DMS153 treated with DMSO at 0.1 percent for 48 hours (cell line): ENCODE results near the gene LARP4B.

ENCODE experiments used
- DNase-seq: peaks from one replicate; lab custom pipeline; 2025; ENCODE audit not compliant: unreplicated experiment; lab: John Stamatoyannopoulos, UW

Gene LARP4B

GRCh38 chr10:789831-790701 is 141.4 kb downstream of the LARP4B start:
- no peak for DNase-seq

DNA sequence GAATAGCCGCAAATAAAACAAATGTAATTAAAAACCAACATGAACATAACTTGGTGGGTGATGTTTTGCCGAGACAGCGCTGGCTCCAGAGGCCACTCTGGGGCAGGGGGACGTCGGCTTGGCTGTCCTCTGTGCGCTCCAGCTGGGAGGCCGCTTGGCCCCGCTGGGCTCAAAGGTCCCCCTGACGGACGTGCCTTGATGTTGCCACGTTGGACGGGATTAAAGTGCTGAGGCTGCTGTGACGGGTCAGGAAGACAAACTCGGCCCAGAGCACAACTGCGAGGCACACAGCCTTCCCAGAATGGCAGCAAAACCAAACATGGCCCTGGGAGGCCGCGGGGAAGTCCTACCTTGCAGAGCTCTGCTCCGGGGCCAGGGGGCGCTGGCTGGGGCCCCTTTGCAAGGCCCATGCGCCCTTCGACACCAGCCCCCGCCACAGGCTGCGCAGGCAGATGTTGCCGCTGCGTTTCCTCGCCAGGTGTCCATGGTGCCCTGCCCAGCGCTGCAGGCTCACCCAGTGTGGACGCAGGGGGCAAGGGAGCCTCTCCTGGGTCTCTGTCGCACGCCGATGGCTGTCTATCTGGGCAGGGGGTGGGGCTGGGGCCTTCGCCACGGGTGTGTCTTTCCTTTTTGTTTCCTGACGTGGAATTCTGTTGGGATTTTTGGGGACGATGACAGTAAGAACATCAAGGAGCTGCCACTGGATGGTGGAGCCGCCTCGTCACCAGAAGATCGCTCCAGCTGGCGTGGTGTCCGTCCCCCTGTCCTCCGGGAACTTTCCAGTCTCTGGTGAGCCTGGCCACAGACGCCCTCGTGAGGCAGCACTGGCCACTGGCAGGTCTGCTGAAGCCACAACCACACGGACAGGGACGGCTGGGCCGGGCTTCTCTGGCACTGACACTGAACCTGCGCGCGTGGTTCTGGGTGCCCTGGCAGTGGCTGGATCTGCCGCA is 142.4 kb downstream of the LARP4B start:
- peak; percentile 9 for DNase-seq

DNA sequence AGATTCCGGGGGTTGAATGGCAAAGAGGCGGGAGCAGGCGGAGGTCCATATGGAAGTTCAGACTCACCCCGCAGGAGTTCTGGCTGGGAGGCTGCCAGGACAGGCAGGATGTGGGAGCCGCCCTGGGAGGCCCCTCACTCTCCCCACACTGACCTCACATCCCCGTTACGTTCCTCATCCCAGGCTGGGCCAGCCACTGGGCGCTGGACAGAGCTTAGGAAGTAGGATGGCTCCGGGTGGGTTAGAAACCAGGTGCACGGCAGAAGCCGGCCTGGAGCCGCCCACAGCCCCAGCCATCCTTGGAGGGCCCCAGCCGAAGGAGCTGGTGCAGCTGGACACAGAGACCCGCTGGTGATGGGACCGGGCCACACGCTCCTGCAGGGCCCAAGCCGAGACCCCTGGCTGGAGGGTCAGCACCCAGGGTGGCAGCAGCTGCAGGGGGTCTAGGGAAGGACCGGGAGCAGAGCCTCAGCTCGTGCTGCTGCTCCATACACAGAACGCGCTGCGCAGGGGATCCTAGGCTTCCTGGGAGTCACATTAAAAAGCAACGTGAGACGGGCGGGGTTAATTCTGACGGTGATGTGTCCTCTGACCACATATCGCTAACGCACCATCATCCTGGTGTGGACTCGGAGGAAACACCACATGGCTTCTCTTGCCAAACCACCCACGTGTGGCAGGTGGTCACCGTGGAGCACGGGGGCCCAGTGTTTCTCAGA is 143.4 kb downstream of the LARP4B start:
- DNase-seq: no peak

DNA sequence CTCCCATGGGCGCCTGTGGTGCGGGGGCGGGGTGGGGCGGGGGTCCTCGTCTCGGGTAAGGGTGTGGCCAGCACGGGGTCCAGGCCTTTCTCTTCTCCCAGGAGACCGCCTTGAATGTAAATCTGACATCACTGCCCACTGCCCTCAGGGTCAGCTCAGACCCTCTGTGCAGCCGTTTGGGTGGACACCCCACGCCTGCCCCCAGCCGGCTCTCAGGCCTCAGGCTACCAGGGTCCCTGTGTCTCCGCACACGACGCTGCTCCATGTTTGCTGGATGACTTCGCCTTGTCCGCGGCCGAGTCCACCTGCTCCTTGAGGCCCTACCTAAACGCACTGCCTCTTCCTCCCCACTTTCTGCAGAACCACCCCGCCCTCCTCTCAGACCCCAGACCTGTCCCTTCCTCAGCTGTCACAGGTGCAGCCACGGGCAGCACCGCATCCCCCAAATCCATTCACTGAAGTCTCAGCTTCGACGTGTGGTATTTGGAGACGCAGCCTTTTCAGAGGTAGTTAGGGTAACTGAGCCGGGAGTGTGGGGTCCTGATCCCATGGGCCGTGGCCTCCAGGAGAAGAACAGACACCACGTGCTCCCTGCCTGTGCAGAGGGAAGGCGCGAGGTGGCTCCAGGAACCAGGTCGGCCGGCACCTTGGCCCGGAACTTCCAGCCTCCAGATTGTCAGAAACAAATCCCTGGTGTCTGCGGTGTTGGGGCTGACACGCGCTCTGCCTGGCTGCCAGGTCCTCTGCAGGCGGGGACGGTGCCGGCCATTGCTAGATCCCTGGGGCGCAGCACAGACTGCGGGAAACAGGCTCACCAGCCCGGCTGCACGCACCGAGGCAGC is 144.7 kb downstream of the LARP4B start:
- no peak for DNase-seq

DNA sequence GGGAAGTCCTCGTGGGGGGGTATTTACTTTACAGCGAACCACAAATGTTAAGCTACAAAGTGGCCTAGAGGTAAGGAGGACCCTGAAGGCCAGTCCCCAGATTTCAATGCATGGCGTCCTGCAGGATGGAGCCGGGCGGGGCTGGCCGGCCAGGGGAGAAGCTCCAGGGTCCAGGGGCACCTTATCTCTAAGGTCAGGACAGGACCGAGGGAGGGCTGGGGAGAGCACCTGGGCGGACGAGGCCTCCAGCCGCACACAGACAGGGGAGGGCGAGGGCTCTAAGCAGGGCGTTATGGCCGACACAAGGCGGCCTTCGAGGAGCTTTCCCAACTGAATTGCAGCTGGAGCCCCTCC is 145.7 kb downstream of the LARP4B start:
- no peak for DNase-seq

GRCh38 chr10:785089-785860 is 146.2 kb downstream of the LARP4B start:
- DNase-seq: no peak

DNA sequence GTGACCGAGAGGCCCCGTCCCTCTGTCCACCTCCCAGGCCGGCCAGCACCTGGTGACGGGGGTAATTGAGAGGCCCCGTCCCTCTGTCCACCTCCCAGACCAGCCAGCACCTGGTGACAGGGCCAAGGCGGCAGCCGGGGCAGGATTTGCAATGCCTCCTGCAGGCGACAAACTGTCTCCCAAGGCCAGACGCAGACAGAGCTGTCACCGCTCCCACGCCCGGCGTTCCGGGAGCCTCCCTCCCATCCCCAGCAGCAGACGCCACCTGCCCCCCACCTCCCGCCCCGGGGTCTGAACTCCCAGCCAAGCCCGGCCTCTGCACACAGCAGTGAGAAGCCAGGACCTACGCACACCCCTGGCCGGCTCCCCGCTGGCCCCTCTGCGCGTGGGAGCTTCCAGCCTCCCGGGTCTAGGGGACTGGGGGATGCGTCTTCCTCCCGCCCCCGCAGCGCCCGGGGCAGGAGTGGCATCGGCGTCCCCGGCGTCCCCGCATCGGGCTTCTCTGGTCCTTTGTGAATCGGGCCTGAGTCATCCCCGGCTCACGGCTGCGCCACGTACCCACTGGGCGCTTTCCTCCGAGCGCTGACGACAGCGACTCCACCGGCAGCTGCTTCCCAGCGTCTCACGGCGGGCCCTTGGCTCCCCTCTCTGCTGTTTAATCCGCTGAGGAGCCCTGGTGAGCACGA is 147.0 kb downstream of the LARP4B start:
- peak; percentile 1 for DNase-seq

GRCh38 chr10:782751-783648 is 148.5 kb downstream of the LARP4B start:
- no peak for DNase-seq

DNA sequence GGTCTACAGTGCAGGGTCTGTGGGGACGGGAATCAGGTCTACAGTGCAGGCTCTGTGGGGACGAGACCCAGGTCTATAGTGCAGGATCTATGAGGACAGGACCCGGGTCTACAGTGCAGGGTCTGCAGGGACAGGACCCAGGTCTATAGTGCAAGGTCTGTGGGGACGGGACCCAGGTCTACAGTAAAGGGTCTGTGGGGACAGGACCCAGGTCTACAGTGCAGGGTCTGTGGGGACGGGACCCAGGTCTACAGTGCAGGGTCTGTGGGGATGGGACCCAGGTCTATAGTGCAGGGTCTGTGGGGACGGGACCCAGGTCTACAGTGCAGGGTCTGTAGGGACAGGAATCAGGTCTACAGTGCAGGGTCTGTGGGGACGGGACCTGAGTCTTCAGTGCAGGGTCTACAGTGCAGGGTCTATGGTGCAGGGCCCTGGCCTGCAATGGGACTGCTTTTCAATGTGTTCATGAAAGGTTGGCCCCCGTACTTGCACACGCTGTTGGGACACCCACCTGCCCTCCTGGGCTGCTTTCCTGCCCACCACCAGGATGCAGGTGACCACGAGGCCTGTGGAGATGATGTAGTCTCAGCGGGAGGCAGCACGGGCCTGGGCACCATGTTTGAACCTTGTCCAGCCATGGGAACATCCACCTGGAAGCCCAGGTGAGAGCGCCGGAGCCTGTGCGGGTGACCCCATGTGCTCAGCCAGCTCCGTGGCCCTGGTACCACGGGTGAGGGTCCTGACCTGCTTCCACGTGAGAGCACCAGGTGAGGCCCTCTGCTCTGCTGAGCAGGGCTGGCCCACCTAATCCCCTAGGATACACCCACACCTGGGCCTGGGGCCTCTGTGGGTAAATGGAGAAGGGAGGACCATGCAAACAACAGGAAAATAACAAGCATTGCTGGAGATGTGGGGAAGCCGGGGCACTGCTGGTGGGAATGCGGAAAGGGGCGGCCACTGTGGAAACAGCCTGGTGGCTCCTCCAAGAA is 150.7 kb downstream of the LARP4B start:
- DNase-seq: no peak

GRCh38 chr10:778626-779330 is 152.7 kb downstream of the LARP4B start:
- no peak for DNase-seq

DNA sequence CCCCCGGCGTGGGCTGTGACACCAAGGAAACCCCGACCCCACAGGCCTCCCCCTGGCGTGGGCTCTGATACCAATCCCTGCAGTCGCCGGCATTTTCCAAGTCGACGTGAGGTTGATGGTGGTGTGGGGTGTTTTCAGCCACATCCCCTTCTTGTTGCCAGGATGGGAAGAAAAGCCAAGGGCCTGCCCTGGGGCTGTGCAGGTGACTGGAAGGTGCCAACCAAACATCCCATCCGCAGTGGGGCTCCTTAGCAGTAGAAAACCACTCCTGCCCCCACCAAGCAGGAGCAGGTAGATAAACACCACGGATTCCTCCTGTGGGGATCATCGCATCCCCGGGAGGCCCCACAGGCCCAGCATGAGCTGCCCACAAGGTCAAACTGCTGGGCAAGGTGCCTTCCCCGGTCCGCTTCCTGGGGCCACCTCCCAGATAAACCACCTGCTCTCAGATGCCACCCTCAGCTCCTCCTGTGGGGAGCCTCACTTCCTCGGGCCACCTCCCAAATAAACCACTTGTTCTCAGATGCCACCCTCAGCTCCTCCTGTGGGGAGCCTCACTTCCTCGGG is 153.5 kb downstream of the LARP4B start:
- DNase-seq: no peak

- no peak for DNase-seq
Observed at GRCh38 chr10:776772-777171, 154.7 kb downstream of the LARP4B start.

DNA sequence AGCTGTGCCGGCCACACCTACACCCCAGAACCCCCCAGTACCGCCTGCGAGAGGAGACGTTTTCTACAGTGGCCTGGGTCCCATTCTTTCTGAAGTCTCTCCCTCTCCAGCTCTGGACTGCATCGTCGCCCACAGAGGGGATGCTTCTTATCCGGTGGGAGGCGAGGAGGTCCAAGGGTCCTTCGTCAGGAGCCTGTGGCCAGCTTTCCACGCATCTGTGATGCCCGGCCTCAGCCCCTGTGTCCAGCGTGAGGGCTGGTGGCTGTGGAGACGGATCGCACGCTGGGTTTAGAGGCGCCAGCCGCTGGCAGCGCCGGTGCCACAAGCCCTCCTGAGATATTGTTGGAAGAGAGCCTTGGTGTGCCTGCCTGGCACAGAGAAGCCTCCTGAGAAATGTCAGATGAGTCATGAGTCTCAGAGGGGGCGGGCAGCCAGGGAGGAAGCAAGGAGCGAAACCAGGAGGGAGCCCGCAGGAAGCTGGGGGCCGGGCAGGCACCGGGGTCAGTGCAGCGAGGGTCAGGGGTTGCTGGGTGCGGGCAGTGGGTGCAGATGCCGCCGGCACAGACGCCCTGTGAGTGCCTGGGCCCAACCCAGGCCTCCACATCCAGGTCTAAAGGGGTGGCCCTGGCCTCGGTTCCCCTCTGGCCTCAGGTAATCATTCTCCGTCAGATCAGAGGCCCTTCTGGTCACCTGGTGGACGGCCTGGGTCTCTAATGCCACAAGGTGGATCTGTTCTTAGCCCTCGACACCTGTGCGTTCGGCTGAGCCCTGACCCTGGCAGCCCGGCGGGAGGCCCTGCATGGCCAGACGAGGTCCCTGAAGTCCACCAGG is 156.0 kb downstream of the LARP4B start:
- no peak for DNase-seq

DNA sequence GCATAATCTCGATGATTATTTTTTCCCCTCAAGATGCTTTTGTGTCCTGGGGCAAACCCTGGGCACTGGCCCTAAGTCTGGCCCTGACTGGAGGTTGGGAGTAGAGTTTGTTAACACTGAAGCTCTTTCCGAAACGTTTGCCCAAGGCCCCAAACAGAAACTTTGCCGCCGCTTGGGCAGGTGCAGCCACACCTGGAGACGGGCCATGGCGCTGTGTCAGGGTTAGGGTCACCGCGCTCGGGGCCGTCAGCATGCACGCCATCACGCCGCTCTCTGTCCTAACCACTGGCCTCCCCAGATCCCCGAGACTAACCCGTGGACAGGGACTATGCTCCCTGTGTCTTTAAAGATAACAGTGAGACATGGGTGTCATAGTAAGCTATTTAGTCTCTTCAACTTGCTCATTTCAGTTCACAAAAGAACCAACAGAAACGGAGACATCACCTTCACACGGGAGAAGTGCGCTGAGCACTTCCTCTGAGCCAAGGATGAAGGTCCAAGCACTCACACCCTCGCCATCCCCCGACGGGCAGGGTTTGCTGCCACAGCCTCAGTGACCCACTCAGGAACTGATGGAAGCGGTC is 156.8 kb downstream of the LARP4B start:
- no peak for DNase-seq

DNA sequence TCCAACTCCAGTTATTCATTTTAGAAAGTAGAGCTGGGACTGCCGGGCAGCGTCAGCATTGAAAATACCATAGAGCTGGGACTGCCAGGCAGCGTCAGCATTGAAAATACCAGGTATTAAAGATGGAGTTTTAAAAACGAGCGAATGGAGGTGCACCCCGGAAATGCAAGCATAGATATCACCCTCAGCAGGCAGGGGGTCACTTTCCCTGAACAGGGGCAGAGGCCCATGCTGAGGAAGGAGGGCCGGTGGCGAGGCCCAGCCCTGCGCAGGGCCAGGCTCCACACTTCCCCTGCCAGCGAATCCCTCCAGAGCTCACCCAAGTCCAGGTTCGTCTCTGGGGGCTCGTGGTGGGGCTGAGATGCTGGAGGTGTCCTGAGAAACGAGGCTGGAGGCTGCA is 157.3 kb downstream of the LARP4B start:
- no peak for DNase-seq
